Peyer's patch (tissue), 4 donors: Measurements from ENCODE around the gene PRRT4.

Experiments
- CTCF ChIP-seq, 6 experiments: fragments of 450-650 bp in 4 of 6; fragments of 200-600 bp in 2 of 6; sonication (generic) in 1 of 6; IDR thresholded peaks; one replicate each; pipeline ENCODE4 v1.5.1; 2017 to 2019; ENCODE audit warnings: antibody characterized with exemption in 6 of 6, mild to moderate bottlenecking in 3 of 6, moderate library complexity in 1 of 6
- POLR2A ChIP-seq, 2 donors: fragments of 450-650 bp; IDR thresholded peaks; one replicate each; pipeline ENCODE4 v1.5.1; 2017; ENCODE audit warnings: antibody characterized with exemption in 2 of 2, mild to moderate bottlenecking in 2 of 2, moderate library complexity in 2 of 2

GRCh38 chr7:128309976-128310375 lies 51.5 kb downstream of the PRRT4 start:
- TF ChIP-seq POLR2A (IDR thresholded peaks at IDR 0.05), result no peak
- TF ChIP-seq CTCF (IDR thresholded peaks at IDR 0.05), result no peak
